Kidney glomerular epithelial cell (primary cell): ENCODE measurements around the gene SSX5.
"Not testable (repeated sequence)": the region's sequence is repeated elsewhere in the genome, so short reads cannot be mapped to it uniquely, and the experiment has no call there.

Experiments
- DNase-seq: peaks from one replicate; lab custom pipeline; 2025; lab: John Stamatoyannopoulos, UW

SSX5 gene

DNA sequence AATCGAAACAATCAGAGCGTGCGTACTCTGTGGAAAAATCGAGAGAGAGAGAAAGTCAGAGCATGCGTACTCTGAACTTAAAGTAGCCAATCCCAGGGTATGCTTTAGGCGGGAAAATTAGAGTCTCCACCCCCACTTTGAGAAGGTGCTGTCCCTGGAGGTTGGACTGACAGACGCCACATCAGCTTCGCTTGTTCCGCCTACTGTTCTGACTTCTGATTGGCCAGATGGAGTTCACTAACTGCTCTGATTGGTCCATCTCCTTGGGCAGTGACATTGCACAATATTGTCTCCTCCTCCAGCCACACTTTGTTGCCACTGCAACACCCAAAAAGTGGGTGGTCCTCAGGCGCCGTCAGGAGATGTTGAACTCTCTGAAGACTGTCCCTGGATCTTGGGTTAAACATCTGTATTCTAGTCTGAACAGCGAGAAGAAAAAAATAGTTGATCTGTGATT lies at the start of gene SSX5:
Gene SSX5, minus strand, starts transcription at position 51 of the 457 bp plus-strand sequence. CDS start 1,437 bp downstream, outside the sequence.
- DNase-seq: no peak

DNA sequence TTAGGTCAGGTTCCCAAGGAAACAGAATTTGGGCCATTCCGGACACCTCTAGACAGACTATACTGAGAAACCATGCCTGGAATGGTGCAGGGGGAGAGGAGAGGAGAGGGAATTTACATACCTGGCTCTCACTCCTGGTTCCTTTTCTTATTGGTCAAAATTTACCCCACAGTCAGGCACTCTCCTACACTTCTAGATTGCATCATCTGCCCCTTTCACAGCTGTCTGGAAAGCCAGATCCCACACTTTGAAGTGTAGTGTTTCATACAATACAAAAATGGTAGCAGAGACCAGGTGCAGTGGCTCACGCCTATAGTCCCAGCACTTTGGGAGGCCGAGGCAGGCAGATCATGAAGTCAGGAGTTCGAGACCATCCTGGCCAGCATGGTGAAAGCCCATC lies 27.6 kb upstream of the SSX5 start:
- DNase-seq: not testable (repeated sequence)

- not testable (repeated sequence) for DNase-seq
Measured at GRCh38 chrX:48214341-48214740, 17.7 kb upstream of the SSX5 start.

DNA sequence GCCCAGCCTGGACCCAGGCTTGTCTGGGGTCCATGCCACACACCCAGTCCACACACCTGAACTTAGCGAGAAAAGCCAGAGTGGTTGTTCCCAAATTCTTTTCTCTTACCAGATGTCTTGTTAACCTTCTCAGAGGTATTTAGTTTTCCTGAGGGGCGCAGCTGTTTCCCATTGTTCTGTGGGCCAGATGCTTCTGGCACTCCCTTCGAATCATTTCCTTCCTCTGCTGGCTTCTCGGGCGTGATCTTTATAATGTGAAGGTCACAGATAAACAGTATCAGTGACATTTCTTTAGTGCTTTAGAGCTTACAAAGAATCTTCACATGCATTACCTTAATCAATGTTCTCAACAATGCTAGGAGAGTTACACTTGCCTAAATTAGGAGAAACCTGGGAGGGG lies 6.6 kb downstream of the SSX5 start:
- not testable (repeated sequence) for DNase-seq

GRCh38 chrX:48181882-48182281 lies 14.7 kb downstream of the SSX5 start:
- not testable (repeated sequence) for DNase-seq

GRCh38 chrX:48180811-48181210 lies 15.8 kb downstream of the SSX5 start:
- no peak for DNase-seq

DNA sequence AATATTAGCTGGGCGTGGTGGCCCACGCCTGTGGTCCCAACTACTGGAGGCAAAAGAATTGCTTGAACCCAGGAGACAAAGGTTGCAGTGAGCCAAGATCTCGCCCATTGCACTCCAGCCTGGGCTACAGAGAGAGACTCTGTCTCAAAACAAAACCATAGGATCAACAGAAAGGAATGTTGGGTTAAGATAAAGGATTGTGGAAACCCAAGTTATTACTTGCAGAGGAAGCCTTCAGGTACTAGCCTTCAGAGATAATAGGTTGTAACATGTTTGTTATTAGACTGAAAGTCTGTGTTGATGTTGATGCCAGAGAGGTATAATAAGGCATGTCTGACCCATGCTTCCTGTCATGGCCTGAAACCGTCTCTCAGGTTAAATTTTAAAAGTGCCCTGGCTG lies 16.9 kb downstream of the SSX5 start:
- no peak for DNase-seq

DNA sequence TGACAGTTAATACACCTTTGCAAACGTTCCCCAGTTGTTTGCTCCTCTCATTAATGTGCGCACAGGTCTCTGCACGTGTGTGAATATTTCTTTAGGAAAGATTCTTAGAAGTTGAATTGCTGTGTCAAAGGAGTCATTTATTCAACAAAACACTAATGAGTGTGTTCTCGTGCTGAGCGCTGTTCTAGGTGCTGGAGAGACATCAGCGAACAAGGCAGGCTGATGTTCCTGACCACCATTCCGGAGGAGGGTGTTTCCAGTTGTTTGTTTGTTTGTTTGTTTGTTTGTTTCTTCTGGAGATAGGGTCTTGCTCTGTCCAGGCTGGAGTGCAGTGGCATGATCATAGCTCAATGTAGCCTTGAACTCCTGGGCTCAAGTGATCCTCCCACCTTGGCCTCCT lies 30.3 kb downstream of the SSX5 start:
- DNase-seq: not testable (repeated sequence)

DNA sequence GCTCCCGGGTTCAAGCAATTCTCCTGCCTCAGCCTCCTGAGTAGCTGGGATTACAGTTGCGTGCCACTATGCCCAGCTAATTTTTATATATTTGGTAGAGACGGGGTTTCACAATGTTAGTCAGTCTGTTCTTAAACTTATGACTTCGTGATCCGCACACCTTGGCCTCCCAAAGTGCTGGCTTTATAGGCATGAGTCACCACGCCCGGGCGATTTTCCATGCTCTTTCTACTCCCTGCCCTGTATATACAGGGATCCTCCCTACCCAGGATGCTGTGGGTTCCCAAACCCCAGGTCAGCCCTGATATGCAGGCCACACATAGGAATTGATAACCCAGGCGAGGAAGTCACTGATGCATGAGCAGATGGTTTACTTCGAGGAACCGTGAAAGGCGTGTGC lies 31.4 kb downstream of the SSX5 start:
- no peak for DNase-seq

DNA sequence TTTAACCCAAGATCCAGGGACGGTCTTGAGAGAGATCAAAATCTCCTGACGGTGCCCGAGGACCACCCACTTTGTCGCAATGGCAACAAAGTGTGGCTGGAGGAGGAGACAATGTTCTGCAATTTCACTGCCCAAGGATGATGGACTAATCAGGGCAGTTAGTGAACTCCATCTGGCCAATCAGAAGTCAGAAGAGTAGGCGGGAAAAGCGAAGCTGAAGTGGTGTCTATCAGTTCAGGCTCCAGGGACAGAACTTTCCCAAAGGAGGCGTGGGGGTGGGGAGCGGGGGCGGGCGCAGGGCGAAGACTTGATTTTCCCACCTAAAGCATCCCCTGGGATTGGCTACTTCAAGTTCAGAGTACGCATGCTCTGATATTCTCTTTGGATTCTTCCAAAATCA lies 40.6 kb downstream of the SSX5 start:
- DNase-seq: no peak

GRCh38 chrX:48154796-48155195 lies 41.8 kb downstream of the SSX5 start:
- DNase-seq: no peak

GRCh38 chrX:48153769-48154168 lies 42.8 kb downstream of the SSX5 start:
- DNase-seq: no peak

DNA sequence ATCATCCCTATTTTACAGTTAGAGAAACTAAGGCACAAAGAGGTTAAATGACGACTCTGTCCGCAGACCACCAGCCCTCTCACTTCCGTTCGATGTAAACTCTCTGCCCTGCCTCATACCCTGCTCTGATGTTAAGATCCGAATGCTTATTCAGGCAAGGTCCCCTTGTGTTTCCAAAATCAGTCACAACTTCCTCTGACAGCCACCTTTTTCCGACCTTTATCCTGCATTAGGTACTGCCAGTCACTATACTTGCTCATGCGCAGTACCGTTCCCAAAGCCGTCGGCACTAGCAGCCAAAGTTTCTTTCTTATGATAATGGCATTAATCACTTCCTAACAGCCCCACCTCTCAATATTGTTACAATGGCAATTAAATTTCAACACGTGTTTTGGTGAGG lies 53.9 kb downstream of the SSX5 start:
- DNase-seq: not testable (repeated sequence)

DNA sequence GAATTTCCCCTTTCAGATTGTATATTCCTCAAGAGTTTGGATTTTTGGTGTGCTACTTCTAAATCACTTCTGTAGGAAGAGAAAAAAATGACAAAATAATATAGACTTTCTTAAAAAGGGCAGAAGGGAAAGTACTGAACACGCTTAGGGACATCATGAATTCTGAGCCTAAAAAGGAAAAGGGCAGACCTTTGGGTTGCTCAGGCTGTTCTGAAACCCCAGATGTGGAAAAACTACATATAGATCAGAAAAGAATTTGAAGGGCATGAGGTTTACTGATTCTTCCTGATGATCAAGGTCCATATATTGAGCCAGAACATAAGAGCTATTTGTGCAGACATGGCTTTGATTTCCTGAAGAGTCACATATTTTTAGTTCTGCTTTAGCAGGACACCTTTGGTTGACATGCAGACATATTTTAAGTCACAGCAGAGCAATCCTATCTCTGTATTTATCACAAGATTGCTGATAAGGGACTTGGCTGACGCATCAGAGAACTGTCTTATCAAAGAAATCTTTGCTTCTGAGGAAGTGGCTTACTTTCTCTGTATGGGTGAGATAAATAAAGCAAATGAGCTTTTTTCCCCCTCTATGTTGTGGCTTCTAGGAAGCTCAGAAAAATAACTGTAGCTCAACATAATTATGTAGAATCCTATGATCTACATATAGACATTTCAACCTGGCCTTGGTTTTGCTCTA lies 54.6 kb downstream of the SSX5 start:
- not testable (repeated sequence) for DNase-seq

- DNase-seq: not testable (repeated sequence)
Measured at GRCh38 chrX:48139076-48139475, 57.5 kb downstream of the SSX5 start.
